HG02840 (cell line): Measurements from ENCODE around the gene PPARD.

Experiments
- ATAC-seq: cut with Tn5 transposase; IDR thresholded peaks from one replicate; pipeline ENCODE4 v1.9.1; 2021; ENCODE audit warnings: mild to moderate bottlenecking, moderate library complexity, moderate number of reproducible peaks; ENCODE audit not compliant: unreplicated experiment, low FRiP score

Gene PPARD

GRCh38 chr6:35352735-35353134, 10.4 kb downstream of the PPARD start:
- no peak for ATAC-seq

- no peak for ATAC-seq
These were observed 12.2 kb downstream of the PPARD start for GRCh38 chr6:35354361-35355135.

GRCh38 chr6:35356391-35356790, 14.0 kb downstream of the PPARD start:
- no peak for ATAC-seq

GRCh38 chr6:35357677-35358076, 15.3 kb downstream of the PPARD start:
- no peak for ATAC-seq

GRCh38 chr6:35358086-35358485, 15.7 kb downstream of the PPARD start:
- ATAC-seq = no peak

GRCh38 chr6:35359346-35359743, 17.0 kb downstream of the PPARD start:
- no peak for ATAC-seq

- no peak for ATAC-seq
These were observed 17.5 kb downstream of the PPARD start for GRCh38 chr6:35359744-35360348.

GRCh38 chr6:35360349-35361138, 18.2 kb downstream of the PPARD start:
- no peak for ATAC-seq

GRCh38 chr6:35362200-35362599, 19.8 kb downstream of the PPARD start:
- no peak for ATAC-seq

- no peak for ATAC-seq
These were observed 21.0 kb downstream of the PPARD start for GRCh38 chr6:35363293-35363750.

- no peak for ATAC-seq
These were observed 23.3 kb downstream of the PPARD start for GRCh38 chr6:35365594-35366203.

GRCh38 chr6:35366204-35366596, 23.8 kb downstream of the PPARD start:
- ATAC-seq = no peak

- no peak for ATAC-seq
These were observed 25.3 kb downstream of the PPARD start for GRCh38 chr6:35367646-35368037.

GRCh38 chr6:35368038-35368887, 25.9 kb downstream of the PPARD start:
- ATAC-seq = no peak

- no peak for ATAC-seq
These were observed 27.9 kb downstream of the PPARD start for GRCh38 chr6:35370124-35370741.

- no peak for ATAC-seq
These were observed 28.6 kb downstream of the PPARD start for GRCh38 chr6:35370785-35371493.

- no peak for ATAC-seq
These were observed 29.3 kb downstream of the PPARD start for GRCh38 chr6:35371494-35372262.

- no peak for ATAC-seq
These were observed 30.3 kb downstream of the PPARD start for GRCh38 chr6:35372633-35373032.
